Measurements from ENCODE around the gene C2orf76. TPM values are rescaled to one million over a fixed set of nuclear protein-coding genes. Genes with fewer than 3 reads are reported as not detected.
"Not testable (repeated sequence)": the region's sequence is repeated elsewhere in the genome, so short reads cannot be mapped to it uniquely, and the experiment has no call there.

The C2orf76 gene
- polyA plus RNA-seq, 4 donors: 11.0 to 13.5 (median 12.2) TPM

GRCh38 chr2:119373907-119374745 lies 7.5 kb upstream of the C2orf76 start:
- FAIRE-seq: not testable (repeated sequence)
- peaks cover 25 to 43% (median 29%) of the 10 kb centered on the region in 3 donors for H3K36me3 ChIP-seq (ENCODE audit: control insufficient read depth in 3 of 3, insufficient read depth in 2 of 3, low read depth in 1 of 3, low read length in 3 of 3)

GRCh38 chr2:119372778-119373568 lies 6.3 kb upstream of the C2orf76 start:
- H3K9me3 ChIP-seq (ENCODE audit: control insufficient read depth in 2 of 2, insufficient read depth in 1 of 2, low read depth in 1 of 2, low read length in 1 of 2): peaks cover 0 to 22% of the 10 kb centered on the region in 2 donors
- no peak for FAIRE-seq

More at GRCh38 chr2:119373907-119374745, 7.5 kb upstream of the C2orf76 start:
- H3K4me1 ChIP-seq (ENCODE audit: control insufficient read depth in 3 of 3, insufficient read depth in 2 of 3, low read depth in 1 of 3, low read length in 2 of 3): peaks cover 0 to 26% (median 0%) of the 10 kb centered on the region in 3 donors
- peaks cover 0 to 22% of the 10 kb centered on the region in 2 donors for H3K9me3 ChIP-seq (ENCODE audit: control insufficient read depth in 2 of 2, insufficient read depth in 1 of 2, low read depth in 1 of 2, low read length in 1 of 2)
- H3K4me3 ChIP-seq (ENCODE audit: low read depth in 1 of 3, low read length in 3 of 3); DNase-seq; H3K27me3 ChIP-seq (ENCODE audit: control insufficient read depth in 3 of 3, insufficient read depth in 3 of 3, low read length in 3 of 3); H3K27ac ChIP-seq (ENCODE audit: low read depth in 1 of 3, low read length in 2 of 3): not testable (repeated sequence)
- 96 to 100% (median 99%) methylated on average over 5 of the region's 5 CpGs for WGBS, 3 donors

GRCh38 chr2:119371111-119371510 lies 4.5 kb upstream of the C2orf76 start:
- peaks cover 0 to 22% of the 10 kb centered on the region in 2 donors for H3K9me3 ChIP-seq (ENCODE audit: control insufficient read depth in 2 of 2, insufficient read depth in 1 of 2, low read depth in 1 of 2, low read length in 1 of 2)
- peaks cover 0 to 17% (median 0%) of the 10 kb centered on the region in 3 donors for H3K4me1 ChIP-seq (ENCODE audit: control insufficient read depth in 3 of 3, insufficient read depth in 2 of 3, low read depth in 1 of 3, low read length in 2 of 3)
- H3K27me3 ChIP-seq (ENCODE audit: control insufficient read depth in 3 of 3, insufficient read depth in 3 of 3, low read length in 3 of 3): no peaks in the 10 kb centered on the region
- DNase-seq: no peak
- H3K36me3 ChIP-seq (ENCODE audit: control insufficient read depth in 3 of 3, insufficient read depth in 2 of 3, low read depth in 1 of 3, low read length in 3 of 3): peaks cover 29 to 56% (median 31%) of the 10 kb centered on the region in 3 donors
- 92 to 97% (median 93%) methylated on average over 6 of the region's 6 CpGs for WGBS, 3 donors
- no peak for FAIRE-seq
- H3K27ac ChIP-seq (ENCODE audit: low read depth in 1 of 3, low read length in 2 of 3): no peak overlapping the region
- H3K4me3 ChIP-seq (ENCODE audit: low read depth in 1 of 3, low read length in 3 of 3): no peak overlapping the region

More at GRCh38 chr2:119372778-119373568, 6.3 kb upstream of the C2orf76 start:
- no peak for DNase-seq
- Histone ChIP-seq H3K4me1 (ENCODE audit: control insufficient read depth in 3 of 3, insufficient read depth in 2 of 3, low read depth in 1 of 3, low read length in 2 of 3) (peaks cover 0 to 31% (median 0%) of the 10 kb centered on the region in 3 donors), H3K4me3 (ENCODE audit: low read depth in 1 of 3, low read length in 3 of 3) (no peak overlapping the region), H3K27me3 (ENCODE audit: control insufficient read depth in 3 of 3, insufficient read depth in 3 of 3, low read length in 3 of 3) (no peaks in the 10 kb centered on the region), H3K36me3 (ENCODE audit: control insufficient read depth in 3 of 3, insufficient read depth in 2 of 3, low read depth in 1 of 3, low read length in 3 of 3) (peaks cover 29 to 54% (median 31%) of the 10 kb centered on the region in 3 donors), H3K27ac (ENCODE audit: low read depth in 1 of 3, low read length in 2 of 3) (no peak overlapping the region)
- WGBS, 3 donors: 85 to 97% (median 94%) methylated on average over 7 of the region's 7 CpGs

- 95 to 98% (median 96%) methylated on average over 6 of the region's 6 CpGs for WGBS, 3 donors
These were observed 3.2 kb upstream of the C2orf76 start for GRCh38 chr2:119369845-119370244.

GRCh38 chr2:119367472-119368099 lies 952 bp upstream of the C2orf76 start:
- Histone ChIP-seq H3K9me3 (ENCODE audit: control insufficient read depth in 2 of 2, insufficient read depth in 1 of 2, low read depth in 1 of 2, low read length in 1 of 2) (peaks cover 0 to 2% of the 10 kb centered on the region in 2 donors), H3K4me3 (ENCODE audit: low read depth in 1 of 3, low read length in 3 of 3) (peak overlapping the region; percentile 86 to 90 (median 86)), H3K27me3 (ENCODE audit: control insufficient read depth in 3 of 3, insufficient read depth in 3 of 3, low read length in 3 of 3) (no peaks in the 10 kb centered on the region), H3K36me3 (ENCODE audit: control insufficient read depth in 3 of 3, insufficient read depth in 2 of 3, low read depth in 1 of 3, low read length in 3 of 3) (peaks cover 18 to 43% (median 26%) of the 10 kb centered on the region in 3 donors), H3K27ac (ENCODE audit: low read depth in 1 of 3, low read length in 2 of 3) (peak overlapping the region; percentile 79 to 95 (median 89)), H3K4me1 (ENCODE audit: control insufficient read depth in 3 of 3, insufficient read depth in 2 of 3, low read depth in 1 of 3, low read length in 2 of 3) (peaks cover 2 to 18% (median 4%) of the 10 kb centered on the region in 3 donors)
- FAIRE-seq: no peak
- WGBS, 3 donors: 5 to 7% (median 6%) methylated on average over 24 to 32 of the region's 32 CpGs
- peak; percentile 80 to 88 for DNase-seq

More at GRCh38 chr2:119369845-119370244, 3.2 kb upstream of the C2orf76 start:
- Histone ChIP-seq H3K4me3 (ENCODE audit: low read depth in 1 of 3, low read length in 3 of 3) (no peak overlapping the region), H3K36me3 (ENCODE audit: control insufficient read depth in 3 of 3, insufficient read depth in 2 of 3, low read depth in 1 of 3, low read length in 3 of 3) (peaks cover 29 to 56% (median 31%) of the 10 kb centered on the region in 3 donors), H3K27ac (ENCODE audit: low read depth in 1 of 3, low read length in 2 of 3) (no peak overlapping the region), H3K27me3 (ENCODE audit: control insufficient read depth in 3 of 3, insufficient read depth in 3 of 3, low read length in 3 of 3) (no peaks in the 10 kb centered on the region), H3K4me1 (ENCODE audit: control insufficient read depth in 3 of 3, insufficient read depth in 2 of 3, low read depth in 1 of 3, low read length in 2 of 3) (peaks cover 2 to 22% (median 4%) of the 10 kb centered on the region in 3 donors), H3K9me3 (ENCODE audit: control insufficient read depth in 2 of 2, insufficient read depth in 1 of 2, low read depth in 1 of 2, low read length in 1 of 2) (peaks cover 0 to 22% of the 10 kb centered on the region in 2 donors)
- DNase-seq (no peak), FAIRE-seq (no peak)

GRCh38 chr2:119366161-119366648 lies 429 bp downstream of the C2orf76 start:
- H3K36me3 ChIP-seq (ENCODE audit: control insufficient read depth in 3 of 3, insufficient read depth in 2 of 3, low read depth in 1 of 3, low read length in 3 of 3): peaks cover 14 to 31% (median 15%) of the 10 kb centered on the region in 3 donors
- WGBS, 3 donors: 1 to 2% (median 1%) methylated on average over 17 of the region's 17 CpGs

GRCh38 chr2:119365436-119365835 lies 1.2 kb downstream of the C2orf76 start:
- Histone ChIP-seq H3K36me3 (ENCODE audit: control insufficient read depth in 3 of 3, insufficient read depth in 2 of 3, low read depth in 1 of 3, low read length in 3 of 3) (peaks cover 7 to 23% (median 7%) of the 10 kb centered on the region in 3 donors), H3K4me1 (ENCODE audit: control insufficient read depth in 3 of 3, insufficient read depth in 2 of 3, low read depth in 1 of 3, low read length in 2 of 3) (peaks cover 2 to 20% (median 4%) of the 10 kb centered on the region in 3 donors), H3K27ac (ENCODE audit: low read depth in 1 of 3, low read length in 2 of 3) (peak overlapping the region in 1 of 3 donors; percentile 17), H3K27me3 (ENCODE audit: control insufficient read depth in 3 of 3, insufficient read depth in 3 of 3, low read length in 3 of 3) (no peaks in the 10 kb centered on the region), H3K9me3 (ENCODE audit: control insufficient read depth in 2 of 2, insufficient read depth in 1 of 2, low read depth in 1 of 2, low read length in 1 of 2) (no peaks in the 10 kb centered on the region), H3K4me3 (ENCODE audit: low read depth in 1 of 3, low read length in 3 of 3) (peak overlapping the region in 2 of 3 donors; percentile 75 to 86)
- FAIRE-seq (no peak), DNase-seq (no peak)
- WGBS, 3 donors: 24 to 44% (median 44%) methylated on average over 6 of the region's 6 CpGs

More at GRCh38 chr2:119366161-119366648, 429 bp downstream of the C2orf76 start:
- DNase-seq: peak; percentile 45 to 73
- H3K4me1 ChIP-seq (ENCODE audit: control insufficient read depth in 3 of 3, insufficient read depth in 2 of 3, low read depth in 1 of 3, low read length in 2 of 3): peaks cover 2 to 20% (median 4%) of the 10 kb centered on the region in 3 donors
- no peaks in the 10 kb centered on the region for H3K27me3 ChIP-seq (ENCODE audit: control insufficient read depth in 3 of 3, insufficient read depth in 3 of 3, low read length in 3 of 3)
- no peak for FAIRE-seq
- H3K4me3 ChIP-seq (ENCODE audit: low read depth in 1 of 3, low read length in 3 of 3): peak overlapping the region; percentile 75 to 86 (median 79)
- H3K27ac ChIP-seq (ENCODE audit: low read depth in 1 of 3, low read length in 2 of 3): peak overlapping the region; percentile 83 to 95 (median 93)
- H3K9me3 ChIP-seq (ENCODE audit: control insufficient read depth in 2 of 2, insufficient read depth in 1 of 2, low read depth in 1 of 2, low read length in 1 of 2): no peaks in the 10 kb centered on the region

Data from small intestine (tissue), 7 donors.